Measurements from ENCODE around the gene CALHM3.
"Not testable (repeated sequence)": the region's sequence is repeated elsewhere in the genome, so short reads cannot be mapped to it uniquely, and the experiment has no call there.

The CALHM3 gene, protein sequence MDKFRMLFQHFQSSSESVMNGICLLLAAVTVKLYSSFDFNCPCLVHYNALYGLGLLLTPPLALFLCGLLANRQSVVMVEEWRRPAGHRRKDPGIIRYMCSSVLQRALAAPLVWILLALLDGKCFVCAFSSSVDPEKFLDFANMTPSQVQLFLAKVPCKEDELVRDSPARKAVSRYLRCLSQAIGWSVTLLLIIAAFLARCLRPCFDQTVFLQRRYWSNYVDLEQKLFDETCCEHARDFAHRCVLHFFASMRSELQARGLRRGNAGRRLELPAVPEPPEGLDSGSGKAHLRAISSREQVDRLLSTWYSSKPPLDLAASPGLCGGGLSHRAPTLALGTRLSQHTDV

GRCh38 chr10:103479135-103479534, at the start of gene CALHM3:
Gene CALHM3 (minus strand): TSS chr10:103479240. CDS start chr10:103479032, 208 bp downstream.
- FAIRE-seq = no peak
- no peak for DNase-seq (ENCODE audit: low spot score)

DNA sequence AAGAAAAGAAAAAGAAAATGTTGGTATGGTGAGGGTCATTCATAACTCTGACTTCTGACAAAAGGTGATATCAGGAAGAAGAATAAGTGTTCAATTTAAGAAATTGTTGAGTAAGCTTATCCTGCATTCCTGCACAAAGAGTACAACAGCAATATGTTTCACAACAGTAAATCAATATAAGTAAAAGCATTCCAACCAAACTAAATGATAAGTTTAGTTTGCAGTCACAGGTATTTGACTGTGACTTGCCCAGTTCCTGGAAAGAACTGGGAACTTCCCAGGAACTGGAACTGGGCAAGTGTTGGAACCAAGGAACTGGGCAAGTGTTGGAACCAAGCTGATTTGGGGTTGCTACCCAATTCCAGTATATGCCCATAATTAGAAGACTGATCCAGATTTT, 49.5 kb upstream of the CALHM3 start:
- FAIRE-seq = no peak
- no peak for DNase-seq (ENCODE audit: low spot score)

DNA sequence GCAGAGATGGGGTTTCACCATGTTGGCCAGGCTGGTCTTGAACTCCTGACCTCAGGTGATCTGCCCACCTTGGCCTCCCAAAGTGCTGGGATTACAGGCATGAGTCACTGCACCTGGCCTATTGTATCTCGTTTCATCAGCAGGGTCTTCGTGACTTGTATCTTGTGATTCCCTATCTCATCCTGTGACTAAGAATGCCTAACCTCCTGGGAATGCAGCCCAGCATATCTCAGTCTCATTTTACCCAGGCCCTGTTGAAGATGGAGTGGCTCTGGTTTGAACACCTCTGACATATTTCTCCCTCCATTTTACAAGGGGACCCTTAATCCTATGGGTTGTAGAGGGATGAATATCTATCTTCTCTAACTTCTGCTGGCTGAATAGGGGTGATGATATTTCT, 48.4 kb upstream of the CALHM3 start:
- FAIRE-seq (peak; percentile 68), DNase-seq (ENCODE audit: low spot score) (peak; percentile 88)

GRCh38 chr10:103525901-103526300, 46.9 kb upstream of the CALHM3 start:
- no peak for DNase-seq (ENCODE audit: low spot score)
- FAIRE-seq = no peak

- FAIRE-seq = no peak
Observed at GRCh38 chr10:103523683-103524082, 44.6 kb upstream of the CALHM3 start.

GRCh38 chr10:103522006-103522405, 43.0 kb upstream of the CALHM3 start:
- FAIRE-seq; DNase-seq (ENCODE audit: low spot score): not testable (repeated sequence)

More at GRCh38 chr10:103523683-103524082, 44.6 kb upstream of the CALHM3 start:
- no peak for DNase-seq (ENCODE audit: low spot score)

- FAIRE-seq = no peak
- DNase-seq (ENCODE audit: low spot score) = no peak
Observed at GRCh38 chr10:103519798-103520197, 40.8 kb upstream of the CALHM3 start.

- FAIRE-seq (no peak), DNase-seq (ENCODE audit: low spot score) (no peak)
Observed at GRCh38 chr10:103517234-103518085, 38.4 kb upstream of the CALHM3 start.

GRCh38 chr10:103514244-103514643, 35.2 kb upstream of the CALHM3 start:
- no peak for DNase-seq (ENCODE audit: low spot score)
- FAIRE-seq = no peak

GRCh38 chr10:103513380-103514060, 34.5 kb upstream of the CALHM3 start:
- FAIRE-seq (no peak), DNase-seq (ENCODE audit: low spot score) (no peak)

GRCh38 chr10:103512591-103513379, 33.7 kb upstream of the CALHM3 start:
- FAIRE-seq (no peak), DNase-seq (ENCODE audit: low spot score) (no peak)

DNA sequence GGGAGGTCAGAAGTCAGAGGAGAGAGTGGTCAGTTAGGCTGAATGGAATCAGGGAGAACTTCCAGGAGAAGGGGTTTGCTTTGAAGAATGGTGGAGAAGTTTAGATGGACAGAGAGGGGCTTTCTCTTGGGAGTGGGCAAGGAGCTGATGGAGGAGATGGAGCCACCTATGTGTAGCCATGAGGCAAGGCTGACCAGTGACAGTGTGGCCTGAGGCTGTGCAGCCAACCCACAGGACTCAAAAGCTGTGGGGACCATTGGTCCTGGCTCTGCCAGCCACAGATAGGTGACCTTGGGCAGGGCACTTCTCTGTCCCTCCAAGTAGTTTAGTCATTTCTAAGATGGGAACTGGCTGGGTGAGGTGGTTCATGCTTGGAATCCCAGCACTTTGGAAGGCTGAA, 33.1 kb upstream of the CALHM3 start:
- DNase-seq (ENCODE audit: low spot score) = no peak
- FAIRE-seq = no peak

GRCh38 chr10:103510791-103511752, 32.0 kb upstream of the CALHM3 start:
- no peak for FAIRE-seq

GRCh38 chr10:103510046-103510685, 31.1 kb upstream of the CALHM3 start:
- DNase-seq (ENCODE audit: low spot score) (no peak), FAIRE-seq (no peak)

More at GRCh38 chr10:103510791-103511752, 32.0 kb upstream of the CALHM3 start:
- DNase-seq (ENCODE audit: low spot score) = no peak

DNA sequence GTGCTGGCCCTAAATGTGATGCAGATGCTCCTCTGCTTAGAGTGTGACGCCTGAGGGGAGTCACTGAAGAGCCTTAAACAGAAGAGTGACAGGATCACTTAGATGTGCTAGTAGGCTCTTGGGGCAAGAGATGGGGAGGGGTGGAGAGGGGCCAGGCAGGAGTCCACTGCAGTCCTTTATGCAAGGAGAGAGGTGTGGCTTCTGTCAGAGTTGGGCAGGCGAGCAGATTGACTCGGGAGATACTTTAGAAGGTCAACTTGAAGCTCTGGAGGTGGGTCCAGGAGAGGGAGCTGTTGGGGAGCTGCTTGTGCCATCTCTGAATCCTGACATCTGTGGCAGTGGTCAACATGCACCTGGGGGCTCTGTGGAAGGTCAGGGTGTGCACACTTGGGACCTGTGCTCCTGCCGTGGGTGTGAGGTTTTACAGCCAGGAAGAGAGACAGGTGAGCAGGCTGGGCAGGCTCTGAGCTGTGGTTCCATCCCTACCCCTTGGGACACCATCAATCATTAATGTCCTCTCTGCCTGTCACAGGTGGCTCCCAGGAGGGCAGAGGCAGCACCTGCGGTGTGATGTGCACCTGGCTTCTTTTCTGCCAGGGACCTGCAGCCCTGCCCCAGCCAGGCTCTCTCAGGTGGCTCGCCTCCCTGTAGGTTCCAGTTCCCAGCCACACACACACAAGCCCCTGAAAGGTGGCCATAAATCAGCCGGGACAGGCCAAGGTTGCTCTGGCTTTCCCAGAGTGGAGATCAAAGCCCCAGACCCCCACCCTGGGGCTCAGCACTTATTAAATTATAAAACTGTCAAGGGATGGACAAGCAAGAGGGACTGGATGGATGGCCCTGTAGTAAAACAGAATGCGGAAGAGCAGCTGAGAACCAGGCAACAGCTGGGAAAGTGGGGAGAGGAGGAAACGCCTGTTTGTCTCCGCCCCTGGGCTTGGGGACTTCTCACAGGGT, 28.5 kb upstream of the CALHM3 start:
- no peak for FAIRE-seq

DNA sequence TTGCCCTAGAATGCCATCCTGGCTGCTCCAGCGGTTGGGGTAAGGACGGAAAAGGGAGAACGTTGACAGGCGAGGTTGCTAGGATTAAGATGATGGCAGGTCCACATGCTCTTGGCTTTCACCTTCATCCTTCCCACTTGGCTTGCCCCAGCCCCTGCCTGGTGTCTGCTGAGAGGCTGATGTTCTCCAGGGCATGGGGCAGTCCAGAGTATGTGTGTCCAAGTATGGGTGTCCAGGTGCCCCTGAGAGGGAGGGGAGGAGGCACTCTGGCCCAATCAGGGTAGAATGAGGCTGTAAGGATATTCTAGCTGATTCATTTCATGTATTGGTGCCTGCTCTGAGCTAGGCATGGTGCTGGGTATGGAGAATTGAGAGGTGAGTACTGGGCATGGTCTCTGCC, 27.0 kb upstream of the CALHM3 start:
- FAIRE-seq = no peak
- no peak for DNase-seq (ENCODE audit: low spot score)

More for the DNA sequence above, 28.5 kb upstream of the CALHM3 start:
- DNase-seq (ENCODE audit: low spot score) = no peak

GRCh38 chr10:103504181-103504783, 25.2 kb upstream of the CALHM3 start:
- peak; percentile 99 for DNase-seq (ENCODE audit: low spot score)

DNA sequence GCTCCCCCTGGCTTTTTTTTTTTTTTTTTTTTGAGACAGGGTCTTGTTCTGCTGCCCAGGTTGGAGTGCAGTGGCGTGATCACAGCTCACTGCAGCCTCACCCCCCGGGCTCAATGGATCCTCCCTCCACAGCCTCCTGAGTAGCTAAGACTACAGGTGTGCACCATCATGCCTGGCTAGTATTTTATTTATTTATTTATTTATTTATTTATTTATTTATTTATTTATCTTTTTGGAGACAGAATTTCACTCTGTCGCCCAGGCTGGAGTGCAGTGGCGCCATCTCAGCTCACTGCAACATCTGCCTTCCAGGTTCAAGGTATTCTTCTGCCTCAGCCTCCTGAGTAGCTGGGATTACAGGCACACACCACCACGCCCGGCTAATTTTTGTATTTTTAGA, 24.7 kb upstream of the CALHM3 start:
- not testable (repeated sequence) for FAIRE-seq; DNase-seq (ENCODE audit: low spot score)

More at GRCh38 chr10:103504181-103504783, 25.2 kb upstream of the CALHM3 start:
- peak; percentile 99 for FAIRE-seq
